MM.1S (cell line): Measurements from ENCODE around the gene SUV39H2.
"Not testable (repeated sequence)": the region's sequence is repeated elsewhere in the genome, so short reads cannot be mapped to it uniquely, and the experiment has no call there.

Experiments used
- DNase-seq: peaks from one replicate; pipeline ENCODE4 v3.0.0-alpha.2; 2015
- H2AFZ ChIP-seq: fragments of 300-600 bp; sonication (generic); 2 replicates; pipeline ENCODE4 v1.6.0; 2016; ENCODE audit warnings: antibody characterized with exemption, low read length
- H3F3A ChIP-seq: fragments of 300-600 bp; sonication (generic); 2 replicates; pipeline ENCODE4 v1.6.1; 2016; ENCODE audit warnings: mild to moderate bottlenecking, antibody characterized with exemption, low read length, moderate library complexity, mixed read lengths; ENCODE audit not compliant: insufficient read depth
- H3K27ac ChIP-seq: fragments of 300-600 bp; sonication (generic); 2 replicates; pipeline ENCODE4 v1.5.1; 2016; ENCODE audit warnings: mild to moderate bottlenecking, low read length
- H3K27me3 ChIP-seq: fragments of 300-600 bp; sonication (generic); replicated peaks from 2 replicates; pipeline ENCODE4 v1.6.0; 2016; ENCODE audit warnings: low read length; ENCODE audit not compliant: insufficient read depth
- H3K36me3 ChIP-seq: fragments of 300-600 bp; sonication (generic); replicated peaks from 2 replicates; pipeline ENCODE4 v1.6.1; 2016; ENCODE audit warnings: mild to moderate bottlenecking, low read length, mixed read lengths; ENCODE audit not compliant: insufficient read depth
- H3K4me1 ChIP-seq: fragments of 300-600 bp; sonication (generic); 2 replicates; pipeline ENCODE4 v1.6.1; 2016; ENCODE audit warnings: low read length, mixed read lengths
- H3K4me2 ChIP-seq: fragments of 300-600 bp; sonication (generic); 2 replicates; pipeline ENCODE4 v1.6.0; 2016; ENCODE audit warnings: low read depth, low read length
- H3K4me3 ChIP-seq: fragments of 300-600 bp; sonication (generic); 2 replicates; pipeline ENCODE4 v1.5.1; 2016; ENCODE audit warnings: low read length, mixed read lengths
- H3K79me2 ChIP-seq: fragments of 300-600 bp; sonication (generic); 2 replicates; pipeline ENCODE4 v1.6.1; 2016; ENCODE audit warnings: mixed run types, low read length, mixed read lengths
- H3K9ac ChIP-seq: fragments of 300-600 bp; sonication (generic); 2 replicates; pipeline ENCODE4 v1.6.1; 2016; ENCODE audit warnings: low read length, mixed read lengths
- H3K9me2 ChIP-seq: fragments of 300-600 bp; sonication (generic); replicated peaks from 2 replicates; pipeline ENCODE4 v1.6.1; 2016; ENCODE audit warnings: mild to moderate bottlenecking, low read length, mixed read lengths; ENCODE audit not compliant: insufficient read depth
- H3K9me3 ChIP-seq: fragments of 300-600 bp; sonication (generic); replicated peaks from 2 replicates; pipeline ENCODE4 v1.6.1; 2016; ENCODE audit warnings: mild to moderate bottlenecking, low read length, mixed read lengths; ENCODE audit not compliant: insufficient read depth
- H4K20me1 ChIP-seq: fragments of 300-600 bp; sonication (generic); 2 replicates; pipeline ENCODE4 v1.6.1; 2016; ENCODE audit warnings: mild to moderate bottlenecking, low read length, moderate library complexity, mixed read lengths; ENCODE audit not compliant: insufficient read depth
- CTCF ChIP-seq: fragments of 300-600 bp; sonication (generic); IDR thresholded peaks from 2 replicates; pipeline ENCODE4 v1.5.1; 2016; ENCODE audit warnings: antibody characterized with exemption, low read length, mixed read lengths
- EZH2 ChIP-seq: fragments of 300-600 bp; sonication (generic); optimal IDR thresholded peaks from 2 replicates; pipeline ENCODE3; 2017; ENCODE audit warnings: low read depth, mild to moderate bottlenecking, antibody characterized with exemption, low read length, mixed read lengths
- EZH2phosphoT487 ChIP-seq: fragments of 300-600 bp; sonication (generic); IDR thresholded peaks from 2 replicates; pipeline ENCODE4 v1.6.1; 2018; ENCODE audit warnings: antibody characterized with exemption, low read length

SUV39H2 gene

GRCh38 chr10:14860791-14861190, 17.9 kb upstream of the SUV39H2 start:
- Histone ChIP-seq H3K4me3 (no peak overlapping the region), H3K27me3 (no peaks in the 10 kb centered on the region), H2AFZ (no peak overlapping the region), H3K9me2 (no peaks in the 10 kb centered on the region), H3K4me1 (peaks cover 16% of the 10 kb centered on the region; the same call in 1 of the 2 replicates), H3K36me3 (no peaks in the 10 kb centered on the region), H3K9ac (no peak overlapping the region), H3K79me2 (peaks cover 7% of the 10 kb centered on the region; the same call in 1 of the 2 replicates), H3K4me2 (no peak overlapping the region), H4K20me1 (no peaks in the 10 kb centered on the region), H3K27ac (no peak overlapping the region), H3K9me3 (no peaks in the 10 kb centered on the region), H3F3A (peaks cover 4% of the 10 kb centered on the region; the same call in 1 of the 2 replicates)
- TF ChIP-seq EZH2phosphoT487 = no peak
- no peak for TF ChIP-seq CTCF
- TF ChIP-seq EZH2 = no peak
- DNase-seq = no peak

- H3F3A ChIP-seq, H3K27ac ChIP-seq, H2AFZ ChIP-seq, H3K9ac ChIP-seq, H3K4me3 ChIP-seq, H3K36me3 ChIP-seq, DNase-seq, H3K4me1 ChIP-seq, H3K27me3 ChIP-seq, H3K9me2 ChIP-seq, H3K4me2 ChIP-seq, H4K20me1 ChIP-seq, H3K9me3 ChIP-seq: not testable (repeated sequence)
- H3K79me2 ChIP-seq = peaks cover 13% of the 10 kb centered on the region; the same call in 1 of the 2 replicates
Measured at GRCh38 chr10:14864466-14864865, 14.2 kb upstream of the SUV39H2 start.

GRCh38 chr10:14864871-14865270, 13.8 kb upstream of the SUV39H2 start:
- not testable (repeated sequence) for H3K4me2 ChIP-seq, H3K9me2 ChIP-seq, H3K36me3 ChIP-seq, H3K4me3 ChIP-seq, H3K9me3 ChIP-seq, H4K20me1 ChIP-seq, H3K9ac ChIP-seq, H3K27ac ChIP-seq, H3K4me1 ChIP-seq, H3K27me3 ChIP-seq, DNase-seq, H3F3A ChIP-seq, H2AFZ ChIP-seq
- peaks cover 12% of the 10 kb centered on the region; the same call in 1 of the 2 replicates for H3K79me2 ChIP-seq

GRCh38 chr10:14873090-14873760, 5.4 kb upstream of the SUV39H2 start:
- H3K9ac ChIP-seq = no peak overlapping the region
- H3K4me3 ChIP-seq = no peak overlapping the region
- no peaks in the 10 kb centered on the region for H3K27me3 ChIP-seq
- H3K4me2 ChIP-seq = no peak overlapping the region
- peaks cover 26% of the 10 kb centered on the region for H3K79me2 ChIP-seq
- TF ChIP-seq EZH2phosphoT487 (no peak), EZH2 (no peak), CTCF (no peak)
- no peaks in the 10 kb centered on the region for H3K9me3 ChIP-seq
- H3K27ac ChIP-seq = no peak overlapping the region
- H2AFZ ChIP-seq = no peak overlapping the region
- H4K20me1 ChIP-seq = no peaks in the 10 kb centered on the region
- H3F3A ChIP-seq = no peaks in the 10 kb centered on the region
- DNase-seq = no peak
- peaks cover 15% of the 10 kb centered on the region for H3K4me1 ChIP-seq
- H3K36me3 ChIP-seq = no peaks in the 10 kb centered on the region; the same call in 1 of the 2 replicates
- no peaks in the 10 kb centered on the region for H3K9me2 ChIP-seq
